Measurements from ENCODE around the gene PDE9A.
"Not testable (repeated sequence)": the region's sequence is repeated elsewhere in the genome, so short reads cannot be mapped to it uniquely, and the experiment has no call there.

Gene PDE9A

GRCh38 chr21:42653231-42654061 is at the start of gene PDE9A:
PDE9A (plus strand) TSS chr21:42653621; CDS start chr21:42653815, 194 bp downstream.
- DNase-seq (ENCODE audit: low read depth), result peak; percentile 20

GRCh38 chr21:42607102-42607501 is 46.3 kb upstream of the PDE9A start:
- DNase-seq (ENCODE audit: low read depth), result no peak

GRCh38 chr21:42607525-42608102 is 45.8 kb upstream of the PDE9A start:
- no peak for DNase-seq (ENCODE audit: low read depth)

GRCh38 chr21:42608446-42608845 is 45.0 kb upstream of the PDE9A start:
- no peak for DNase-seq (ENCODE audit: low read depth)

DNA sequence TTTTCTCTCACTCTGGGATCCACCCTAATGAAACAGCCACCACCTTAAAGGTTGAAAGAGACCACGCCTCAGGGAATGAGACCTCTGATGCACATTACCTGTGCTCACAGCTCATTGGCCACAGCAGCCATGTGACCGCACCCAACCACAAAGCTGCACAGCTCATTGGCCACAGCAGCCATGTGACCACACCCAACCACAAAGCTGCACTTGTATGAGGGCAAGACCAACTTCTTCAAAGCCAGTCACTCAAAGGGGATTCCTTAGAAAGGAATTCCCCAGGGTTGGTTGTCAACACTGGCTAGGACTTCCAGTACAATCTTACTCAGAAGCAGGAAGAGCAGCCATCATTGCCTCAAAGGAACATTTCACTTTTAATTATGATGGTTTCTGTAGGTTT is 43.6 kb upstream of the PDE9A start:
- no peak for DNase-seq (ENCODE audit: low read depth)

GRCh38 chr21:42611852-42612251 is 41.6 kb upstream of the PDE9A start:
- DNase-seq (ENCODE audit: low read depth), result no peak

DNA sequence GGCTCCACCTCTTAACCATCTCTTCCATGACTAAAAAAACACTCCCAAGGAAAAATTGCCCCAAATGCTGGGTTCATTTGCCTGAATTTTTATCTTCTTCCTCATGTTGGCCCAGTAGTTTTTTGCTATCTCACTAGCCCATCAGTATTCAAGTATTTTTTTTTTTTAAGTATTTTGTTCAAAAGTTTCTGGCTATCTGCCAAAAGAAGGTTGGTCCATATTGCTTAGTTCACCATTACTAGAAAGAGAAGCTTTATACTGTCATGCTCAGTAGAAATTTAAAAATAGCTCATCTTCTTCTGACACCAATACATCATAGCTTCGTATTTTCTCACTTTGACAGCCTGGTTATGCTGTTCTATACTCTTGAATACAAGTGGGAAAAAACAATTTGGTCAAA is 41.0 kb upstream of the PDE9A start:
- no peak for DNase-seq (ENCODE audit: low read depth)

GRCh38 chr21:42613756-42614155 is 39.7 kb upstream of the PDE9A start:
- DNase-seq (ENCODE audit: low read depth), result no peak

DNA sequence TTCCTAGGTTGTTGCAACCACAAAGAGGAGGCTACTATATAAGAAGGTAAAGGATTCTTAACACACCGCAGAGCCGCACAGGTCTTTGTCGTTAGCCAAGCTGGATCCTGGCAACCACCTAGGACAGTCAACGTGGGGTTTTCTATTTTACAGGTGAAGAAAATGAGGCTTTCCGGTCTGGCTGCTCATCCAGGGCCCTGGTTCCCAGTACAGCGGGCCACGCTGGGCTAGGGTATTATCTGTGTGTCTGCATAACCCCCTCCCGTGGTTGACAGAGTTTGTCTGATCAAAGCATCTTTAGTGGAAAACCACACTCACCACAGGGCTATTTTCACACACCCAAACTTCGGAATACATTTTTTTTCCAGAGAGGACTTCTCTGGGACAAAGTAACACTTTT is 39.0 kb upstream of the PDE9A start:
- peak; percentile 23 for DNase-seq (ENCODE audit: low read depth)

DNA sequence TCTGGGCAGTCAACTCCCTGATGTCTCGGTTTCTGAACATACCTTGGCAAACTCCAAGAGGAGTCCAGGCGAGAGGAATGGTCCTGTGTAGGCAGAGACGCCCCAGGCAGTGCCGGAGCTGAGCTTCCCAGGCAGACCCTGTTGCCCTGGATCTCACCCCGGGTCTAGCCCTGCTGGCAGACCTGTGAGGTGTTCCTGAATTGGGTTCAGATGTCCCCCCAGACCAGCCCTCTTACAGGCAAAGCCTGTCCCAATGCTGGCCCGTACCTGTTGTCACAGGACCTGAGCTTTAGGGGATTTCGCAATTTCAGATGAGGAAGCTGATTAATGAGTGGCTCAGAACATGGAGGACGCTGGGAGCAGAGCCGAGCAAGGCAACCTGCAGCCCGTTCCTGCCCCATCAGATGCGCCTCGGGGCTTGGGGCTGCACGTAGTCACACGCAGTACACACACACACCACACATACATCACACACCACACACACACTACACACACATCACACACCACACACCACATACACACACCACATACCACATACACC is 38.5 kb upstream of the PDE9A start:
- peak; percentile 36 for DNase-seq (ENCODE audit: low read depth)

DNA sequence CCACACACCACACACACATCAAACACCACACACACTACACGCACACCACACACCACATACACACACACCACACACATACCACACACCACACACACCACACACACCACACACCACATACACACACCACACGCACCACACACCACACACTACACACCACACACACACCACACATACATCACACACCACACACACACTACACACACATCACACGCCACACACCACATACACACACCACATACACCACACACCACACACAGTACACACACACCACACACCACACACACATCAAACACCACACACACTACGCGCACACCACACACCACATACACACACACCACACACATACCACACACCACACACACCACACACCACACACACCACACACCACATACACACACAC is 38.0 kb upstream of the PDE9A start:
- DNase-seq (ENCODE audit: low read depth), result not testable (repeated sequence)

DNA sequence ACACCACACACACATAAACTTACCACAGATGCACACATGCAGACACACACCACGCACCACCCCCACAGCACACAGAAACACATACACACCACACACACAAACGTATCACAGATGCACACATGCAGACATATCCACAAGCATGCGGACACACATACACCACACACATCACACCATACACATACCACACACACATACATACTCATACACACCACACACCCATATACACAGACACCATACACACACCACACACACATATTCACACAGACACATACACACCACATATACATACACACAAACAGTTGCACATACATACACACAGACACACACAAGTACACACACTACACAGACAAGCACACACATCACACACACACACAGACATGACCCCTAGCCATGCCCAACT is 37.5 kb upstream of the PDE9A start:
- DNase-seq (ENCODE audit: low read depth), result no peak

GRCh38 chr21:42616446-42616845 is 37.0 kb upstream of the PDE9A start:
- no peak for DNase-seq (ENCODE audit: low read depth)

DNA sequence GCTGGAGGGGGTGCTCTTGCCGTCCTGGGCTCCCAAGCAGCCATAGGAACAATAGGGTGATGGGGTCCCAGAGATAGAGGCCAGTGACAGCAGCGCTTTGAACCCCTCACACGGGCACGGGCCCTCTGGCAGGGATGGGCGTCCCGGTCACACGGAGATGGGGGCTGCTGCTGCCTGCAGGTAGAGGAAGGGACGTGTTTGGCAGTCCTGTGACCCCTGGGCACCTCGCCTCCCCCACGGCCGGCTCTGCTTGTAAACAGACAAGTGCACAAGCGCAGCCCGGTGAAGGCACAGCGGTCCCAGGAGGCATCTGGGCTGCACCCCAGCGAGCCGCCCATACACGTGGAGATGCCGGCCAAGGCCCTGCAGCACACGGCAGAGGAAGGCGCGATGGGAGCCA is 36.5 kb upstream of the PDE9A start:
- DNase-seq (ENCODE audit: low read depth), result no peak

GRCh38 chr21:42617486-42617885 is 35.9 kb upstream of the PDE9A start:
- DNase-seq (ENCODE audit: low read depth), result no peak

DNA sequence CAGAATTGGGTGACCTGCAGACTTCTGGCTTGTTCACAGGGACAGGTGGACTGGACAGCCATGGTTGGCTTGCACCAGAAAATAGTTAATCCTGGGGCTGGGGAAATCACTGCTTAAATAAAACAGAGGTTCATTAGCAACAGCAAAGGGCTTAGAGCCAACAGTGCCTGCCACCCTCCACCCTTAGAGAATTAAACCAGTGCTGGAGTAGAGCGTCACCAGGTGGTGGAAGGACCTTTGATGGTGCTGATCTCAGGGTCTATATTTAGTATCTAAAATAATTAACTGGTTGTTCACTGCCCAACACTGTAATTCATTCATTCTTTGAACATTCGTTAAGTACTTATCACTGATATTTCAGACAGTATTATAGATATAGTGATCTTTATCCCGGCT is 34.7 kb upstream of the PDE9A start:
- DNase-seq (ENCODE audit: low read depth), result no peak

GRCh38 chr21:42619166-42619565 is 34.3 kb upstream of the PDE9A start:
- no peak for DNase-seq (ENCODE audit: low read depth)

DNA sequence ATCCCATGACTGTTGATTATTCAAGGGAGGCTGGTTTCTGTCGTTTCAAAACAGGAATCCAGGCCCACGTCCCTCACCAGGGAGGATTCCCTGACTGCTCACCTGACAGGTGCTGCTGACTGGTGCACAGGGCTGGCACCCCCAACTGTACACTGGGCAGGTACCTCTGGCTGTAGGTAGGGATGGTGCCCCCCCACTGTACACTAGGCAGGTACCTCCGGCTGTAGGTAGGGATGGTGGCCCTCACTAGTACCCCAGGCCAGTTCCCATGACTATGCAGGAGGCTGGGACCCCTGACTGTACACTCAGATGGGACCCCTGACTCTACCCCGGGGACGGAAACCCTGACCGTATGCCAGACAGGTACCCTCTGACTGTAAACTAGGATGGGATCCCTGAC is 33.6 kb upstream of the PDE9A start:
- no peak for DNase-seq (ENCODE audit: low read depth)

DNA sequence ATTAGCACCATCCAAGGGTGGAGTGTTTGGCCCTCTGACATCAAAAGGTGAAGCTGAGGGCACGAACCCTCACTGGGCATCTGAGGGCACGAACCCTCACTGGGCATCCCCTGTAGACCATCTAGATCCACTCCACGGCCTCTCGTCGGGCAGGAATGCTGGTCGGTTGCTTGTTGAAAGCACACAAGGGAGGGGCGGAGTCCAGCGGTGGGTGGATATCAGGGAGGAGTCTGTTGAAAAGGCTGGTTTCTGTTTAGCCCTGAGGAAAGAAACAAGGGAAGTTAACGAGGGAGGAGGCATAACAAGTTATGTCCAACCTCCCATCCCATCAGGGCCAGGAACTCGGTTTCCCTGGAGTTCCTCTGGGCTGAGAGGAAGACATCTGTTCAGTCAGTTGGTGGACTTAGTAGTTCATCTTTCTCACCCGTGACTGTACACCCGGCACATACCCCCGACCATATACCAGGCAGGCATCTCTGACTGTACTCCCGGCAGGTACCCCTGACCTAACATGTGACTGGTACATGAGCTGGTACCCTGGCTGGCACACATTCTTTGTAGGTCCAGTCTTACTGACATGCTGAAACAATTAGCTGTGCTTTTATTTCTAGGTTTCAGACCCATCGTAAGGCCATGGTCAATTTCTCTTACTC is 32.1 kb upstream of the PDE9A start:
- no peak for DNase-seq (ENCODE audit: low read depth)

DNA sequence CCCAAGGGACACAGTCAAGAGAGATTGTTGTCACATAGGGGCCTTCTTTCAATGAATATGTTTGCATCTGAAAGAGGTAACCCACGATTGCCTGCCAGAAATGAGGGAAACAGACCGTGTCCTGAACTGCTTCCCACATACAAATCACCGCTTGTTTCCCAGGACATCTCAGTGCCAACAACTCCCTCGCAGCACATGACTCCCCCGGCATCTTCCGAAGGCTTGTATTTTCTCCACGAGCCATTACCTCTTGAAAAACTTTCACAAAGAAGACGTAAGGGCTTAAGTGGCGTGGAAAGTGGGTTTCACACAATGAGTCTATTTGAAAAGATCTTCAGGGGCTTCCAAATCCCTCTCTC is 31.6 kb upstream of the PDE9A start:
- no peak for DNase-seq (ENCODE audit: low read depth)

GRCh38 chr21:42622284-42622683 is 31.1 kb upstream of the PDE9A start:
- DNase-seq (ENCODE audit: low read depth), result no peak

DNA sequence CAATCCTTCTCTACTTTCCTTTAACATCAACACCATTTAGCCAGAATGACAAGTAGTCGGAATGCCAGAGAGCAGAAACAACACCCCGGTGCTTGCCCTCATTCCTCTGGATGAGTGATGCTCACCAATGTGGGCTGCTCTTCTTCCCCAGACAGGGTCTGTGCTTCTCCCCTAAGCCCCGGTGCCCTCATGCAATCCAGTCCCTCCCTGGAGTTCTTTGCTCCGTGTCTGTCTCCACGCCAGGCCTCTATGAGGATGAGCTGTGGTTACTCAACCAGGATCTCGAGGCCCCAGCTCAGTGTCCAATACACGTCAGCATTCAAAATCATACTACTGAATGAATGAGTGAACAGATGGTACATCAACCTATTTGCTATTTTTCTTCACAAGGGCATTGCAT is 29.7 kb upstream of the PDE9A start:
- no peak for DNase-seq (ENCODE audit: low read depth)

DNA sequence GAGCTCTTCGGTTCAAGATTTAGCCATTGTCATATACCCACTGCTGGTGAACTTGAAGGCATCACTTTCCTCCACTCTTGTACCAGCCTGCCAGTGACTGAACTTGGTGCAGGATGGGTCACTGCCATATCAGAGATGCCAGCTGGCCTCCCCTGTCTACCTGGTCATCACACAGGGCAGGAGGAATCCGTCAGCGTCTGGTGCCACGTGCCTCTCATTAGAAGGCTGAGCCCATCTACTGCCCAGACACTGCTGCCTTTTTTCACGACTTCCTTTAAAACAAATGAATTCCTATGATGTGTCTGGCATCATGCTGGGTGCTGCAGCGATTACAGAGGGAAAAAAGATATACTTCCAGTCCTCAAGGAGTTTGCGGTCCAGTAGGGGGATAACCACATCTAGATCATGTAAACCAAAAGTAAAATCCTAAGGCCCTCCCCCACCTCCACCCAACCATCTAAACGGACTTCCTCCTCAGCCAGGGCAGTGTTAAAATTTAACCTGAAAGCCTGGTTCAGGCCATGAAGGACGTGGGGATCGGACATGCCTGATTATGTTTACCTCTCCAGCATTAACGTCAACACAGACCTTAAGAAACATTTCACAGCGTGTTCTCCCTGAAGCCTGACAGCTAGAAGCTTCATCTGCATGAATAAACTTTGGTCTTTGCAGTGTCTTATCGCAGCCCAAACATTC is 29.2 kb upstream of the PDE9A start:
- DNase-seq (ENCODE audit: low read depth), result no peak

All from activated T-cell treated with anti-CD3 and anti-CD28 coated beads for 1 hour (primary cell).